ENCODE measurements around the gene OTULIN. TPM values are rescaled to one million over a fixed set of nuclear protein-coding genes. Genes with fewer than 3 reads are reported as not detected.

The OTULIN gene
- total RNA-seq, 1 donor from 2014 or later: 53.7 TPM

GRCh38 chr5:14667770-14668169 is 3.3 kb downstream of the OTULIN start:
- no peak for DNase-seq (ENCODE audit: extremely low read depth, low read depth, low spot score)

- no peak for DNase-seq (ENCODE audit: extremely low read depth, low read depth, low spot score)
Measured at GRCh38 chr5:14668181-14668591, 3.7 kb downstream of the OTULIN start.

GRCh38 chr5:14669415-14669814 is 4.9 kb downstream of the OTULIN start:
- DNase-seq (ENCODE audit: extremely low read depth, low read depth, low spot score): no peak

GRCh38 chr5:14669975-14670374 is 5.5 kb downstream of the OTULIN start:
- DNase-seq (ENCODE audit: extremely low read depth, low read depth, low spot score): no peak

- no peak for DNase-seq (ENCODE audit: extremely low read depth, low read depth, low spot score)
Measured at GRCh38 chr5:14671414-14671813, 6.9 kb downstream of the OTULIN start.

- no peak for DNase-seq (ENCODE audit: extremely low read depth, low read depth, low spot score)
Measured at GRCh38 chr5:14672082-14672481, 7.6 kb downstream of the OTULIN start.

- no peak for DNase-seq (ENCODE audit: extremely low read depth, low read depth, low spot score)
Measured at GRCh38 chr5:14672484-14673394, 8.2 kb downstream of the OTULIN start.

- no peak for DNase-seq (ENCODE audit: extremely low read depth, low read depth, low spot score)
Measured at GRCh38 chr5:14673443-14673842, 8.9 kb downstream of the OTULIN start.

GRCh38 chr5:14674983-14675854 is 10.7 kb downstream of the OTULIN start:
- no peak for DNase-seq (ENCODE audit: extremely low read depth, low read depth, low spot score)

- DNase-seq (ENCODE audit: extremely low read depth, low read depth, low spot score): no peak
Measured at GRCh38 chr5:14675865-14676300, 11.4 kb downstream of the OTULIN start.

- DNase-seq (ENCODE audit: extremely low read depth, low read depth, low spot score): no peak
Measured at GRCh38 chr5:14676320-14676719, 11.8 kb downstream of the OTULIN start.

- DNase-seq (ENCODE audit: extremely low read depth, low read depth, low spot score): no peak
Measured at GRCh38 chr5:14678773-14679334, 14.3 kb downstream of the OTULIN start.

- no peak for DNase-seq (ENCODE audit: extremely low read depth, low read depth, low spot score)
Measured at GRCh38 chr5:14679595-14679994, 15.1 kb downstream of the OTULIN start.

- no peak for DNase-seq (ENCODE audit: extremely low read depth, low read depth, low spot score)
Measured at GRCh38 chr5:14681236-14681752, 16.8 kb downstream of the OTULIN start.

GRCh38 chr5:14683906-14684455 is 19.5 kb downstream of the OTULIN start:
- DNase-seq (ENCODE audit: extremely low read depth, low read depth, low spot score): no peak

GRCh38 chr5:14684757-14685156 is 20.2 kb downstream of the OTULIN start:
- DNase-seq (ENCODE audit: extremely low read depth, low read depth, low spot score): no peak

GRCh38 chr5:14685757-14686156 is 21.2 kb downstream of the OTULIN start:
- no peak for DNase-seq (ENCODE audit: extremely low read depth, low read depth, low spot score)

- no peak for DNase-seq (ENCODE audit: extremely low read depth, low read depth, low spot score)
Measured at GRCh38 chr5:14686517-14686916, 22.0 kb downstream of the OTULIN start.

- no peak for DNase-seq (ENCODE audit: extremely low read depth, low read depth, low spot score)
Measured at GRCh38 chr5:14687023-14687665, 22.6 kb downstream of the OTULIN start.

- no peak for DNase-seq (ENCODE audit: extremely low read depth, low read depth, low spot score)
Measured at GRCh38 chr5:14693070-14693469, 28.6 kb downstream of the OTULIN start.

Data from glomerular endothelial cell (primary cell).